Ovary (tissue), 3 donors: Measurements from ENCODE around the gene UQCR11.

Experiments
- EP300 ChIP-seq: sonication (generic); formaldehyde crosslinking; IDR thresholded peaks from one replicate; pipeline ENCODE4 v1.6.1; 2017; ENCODE audit warnings: antibody characterized with exemption
- POLR2A ChIP-seq: fragments of 450-650 bp; IDR thresholded peaks from one replicate; pipeline ENCODE4 v1.6.1; 2017; ENCODE audit warnings: antibody characterized with exemption, mild to moderate bottlenecking, moderate library complexity
- TF ChIP-seq, protein P1 (sequence below), 3 donors: fragments of 450-650 bp in 2 of 3; fragments of 200-600 bp in 1 of 3; IDR thresholded peaks; one replicate each; pipeline versions ENCODE4 v1.5.1 to v1.8.0; 2016 to 2022; ENCODE audit warnings: antibody characterized with exemption in 3 of 3, mild to moderate bottlenecking in 1 of 3
- donor health status: DM: no; HTN: no; CAD: no.

DNA sequence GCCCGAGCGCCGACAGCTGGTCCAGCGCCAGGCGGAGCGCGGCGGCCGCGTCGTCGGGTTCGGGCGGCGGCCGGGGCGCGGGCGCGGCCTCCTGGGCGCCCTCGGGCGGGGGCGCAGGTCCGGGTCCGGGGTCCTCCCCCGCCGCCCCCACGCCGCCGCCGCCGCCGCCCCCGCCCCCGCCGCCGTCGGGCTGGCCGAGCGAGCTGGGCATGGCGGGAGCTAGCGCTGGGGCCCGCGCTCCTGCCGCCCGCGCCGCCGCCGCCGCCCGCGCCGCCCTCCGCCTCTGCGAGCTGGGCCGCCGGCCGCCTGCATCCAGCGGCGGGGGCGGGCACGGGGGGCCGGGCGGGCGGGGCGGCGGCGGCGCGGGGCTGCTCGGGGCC, 37.4 kb downstream of the UQCR11 start:
- TF ChIP-seq POLR2A (no peak), EP300 (no peak)
- TF ChIP-seq, protein P1, sequence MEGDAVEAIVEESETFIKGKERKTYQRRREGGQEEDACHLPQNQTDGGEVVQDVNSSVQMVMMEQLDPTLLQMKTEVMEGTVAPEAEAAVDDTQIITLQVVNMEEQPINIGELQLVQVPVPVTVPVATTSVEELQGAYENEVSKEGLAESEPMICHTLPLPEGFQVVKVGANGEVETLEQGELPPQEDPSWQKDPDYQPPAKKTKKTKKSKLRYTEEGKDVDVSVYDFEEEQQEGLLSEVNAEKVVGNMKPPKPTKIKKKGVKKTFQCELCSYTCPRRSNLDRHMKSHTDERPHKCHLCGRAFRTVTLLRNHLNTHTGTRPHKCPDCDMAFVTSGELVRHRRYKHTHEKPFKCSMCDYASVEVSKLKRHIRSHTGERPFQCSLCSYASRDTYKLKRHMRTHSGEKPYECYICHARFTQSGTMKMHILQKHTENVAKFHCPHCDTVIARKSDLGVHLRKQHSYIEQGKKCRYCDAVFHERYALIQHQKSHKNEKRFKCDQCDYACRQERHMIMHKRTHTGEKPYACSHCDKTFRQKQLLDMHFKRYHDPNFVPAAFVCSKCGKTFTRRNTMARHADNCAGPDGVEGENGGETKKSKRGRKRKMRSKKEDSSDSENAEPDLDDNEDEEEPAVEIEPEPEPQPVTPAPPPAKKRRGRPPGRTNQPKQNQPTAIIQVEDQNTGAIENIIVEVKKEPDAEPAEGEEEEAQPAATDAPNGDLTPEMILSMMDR (IDR thresholded peaks at IDR 0.05), result no peak
